Hepatocyte (in vitro differentiated cells): Measurements from ENCODE around the gene ACO1. TPM values are rescaled to one million over a fixed set of nuclear protein-coding genes. Genes with fewer than 3 reads are reported as not detected.
A peak's percentile ranks its signal among the peaks of the same experiment; 100 is the strongest.

Experiments
- DNase-seq: peaks from one replicate; pipeline ENCODE4 v3.0.0-alpha.2; 2016; ENCODE audit warnings: low spot score
- H2AFZ ChIP-seq: fragments of 200-600 bp; sonication (generic); 2 replicates; pipeline ENCODE4 v1.6.0; 2016; ENCODE audit warnings: antibody characterized with exemption, mild to moderate bottlenecking
- H3K27ac ChIP-seq: fragments of 200-600 bp; sonication (generic); 2 replicates; pipeline ENCODE4 v1.5.1; 2016; ENCODE audit warnings: mild to moderate bottlenecking
- H3K27me3 ChIP-seq: fragments of 200-600 bp; sonication (generic); 2 replicates; pipeline ENCODE4 v1.6.1; 2016
- H3K36me3 ChIP-seq: fragments of 200-600 bp; sonication (generic); replicated peaks from 2 replicates; pipeline ENCODE4 v1.5.1; 2016; ENCODE audit warnings: low read depth; ENCODE audit not compliant: insufficient read depth
- H3K4me1 ChIP-seq: fragments of 200-600 bp; sonication (generic); 2 replicates; pipeline ENCODE4 v1.5.1; 2016; ENCODE audit warnings: mild to moderate bottlenecking, moderate library complexity; ENCODE audit not compliant: insufficient read depth
- H3K4me2 ChIP-seq: fragments of 200-600 bp; sonication (generic); 2 replicates; pipeline ENCODE4 v1.6.0; 2016
- H3K4me3 ChIP-seq: fragments of 200-600 bp; sonication (generic); 2 replicates; pipeline ENCODE4 v1.5.1; 2016; ENCODE audit warnings: mild to moderate bottlenecking
- H3K79me2 ChIP-seq: fragments of 200-600 bp; sonication (generic); 2 replicates; pipeline ENCODE4 v1.6.0; 2017; ENCODE audit warnings: mild to moderate bottlenecking
- H3K9me2 ChIP-seq: fragments of 200-600 bp; sonication (generic); replicated peaks from 2 replicates; pipeline ENCODE4 v1.6.0; 2017; ENCODE audit warnings: mild to moderate bottlenecking; ENCODE audit not compliant: insufficient read depth
- H3K9me3 ChIP-seq: fragments of 200-600 bp; sonication (generic); 2 replicates; pipeline ENCODE4 v1.5.1; 2016; ENCODE audit warnings: low read depth, mild to moderate bottlenecking
- H4K20me1 ChIP-seq: fragments of 200-600 bp; sonication (generic); 2 replicates; pipeline ENCODE4 v1.6.0; 2016; ENCODE audit warnings: mild to moderate bottlenecking; ENCODE audit not compliant: insufficient read depth, poor library complexity, severe bottlenecking
- CTCF ChIP-seq: fragments of 200-600 bp; sonication (generic); IDR thresholded peaks from 2 replicates; pipeline ENCODE4 v1.5.1; 2016; ENCODE audit warnings: antibody characterized with exemption, mild to moderate bottlenecking; ENCODE audit not compliant: poor library complexity
- EZH2 ChIP-seq: fragments of 200-600 bp; sonication (generic); IDR thresholded peaks from 2 replicates; pipeline ENCODE4 v1.6.1; 2016; ENCODE audit warnings: antibody characterized with exemption, mild to moderate bottlenecking, borderline replicate concordance
- EZH2phosphoT487 ChIP-seq: fragments of 200-600 bp; sonication (generic); IDR thresholded peaks from one replicate; pipeline ENCODE4 v1.6.1; 2018; ENCODE audit warnings: antibody characterized with exemption, mild to moderate bottlenecking, low read depth, moderate library complexity; ENCODE audit not compliant: unreplicated experiment, severe bottlenecking
- WGBS: methylation state at CpG from one replicate; pipeline ENCODE4 v1.1.6; 2016; ENCODE audit warnings: low lambda C conversion rate; ENCODE audit errors: missing lambda C conversion rate; 5-methylcytosine and 5-hydroxymethylcytosine counted together
- polyA plus RNA-seq: library from polyadenylated mRNA; unstranded; fragments of >200 nt; fragmentation: Nextera tagmentation; extraction: Ambion mirVana; gene quantifications from 2 replicates; pipeline ENCODE4 v1.2.1, GENCODE V29; 2016
- total RNA-seq: library from RNA; depleted of rRNA; stranded (reverse); fragments of >200 nt; gene quantifications from 2 replicates; pipeline ENCODE4 v1.2.3, GENCODE V29; 2014

ACO1 gene
- 62.7 and 65.7 TPM in 2 replicates for total RNA-seq
- 35.1 and 46.1 TPM in 2 replicates for polyA plus RNA-seq

GRCh38 chr9:32384364-32385151 is at the start of gene ACO1:
Gene ACO1 (plus strand): TSS chr9:32384643. CDS start chr9:32405507, 20,864 bp downstream.
- TF ChIP-seq CTCF = no peak
- TF ChIP-seq EZH2phosphoT487 = no peak
- no peak for TF ChIP-seq EZH2
- under 1% methylated on average over 59 of the region's 73 CpGs for WGBS

GRCh38 chr9:32334916-32335895 is 49.2 kb upstream of the ACO1 start:
- Histone ChIP-seq H3K9me3 (no peaks in the 10 kb centered on the region), H3K4me1 (no peaks in the 10 kb centered on the region), H3K79me2 (no peaks in the 10 kb centered on the region), H3K36me3 (no peaks in the 10 kb centered on the region), H3K27me3 (no peaks in the 10 kb centered on the region), H3K4me3 (no peak overlapping the region), H4K20me1 (no peaks in the 10 kb centered on the region), H3K27ac (no peak overlapping the region), H2AFZ (no peak overlapping the region), H3K9me2 (no peaks in the 10 kb centered on the region), H3K4me2 (no peak overlapping the region)
- 84% methylated on average over 6 of the region's 6 CpGs for WGBS
- DNase-seq = no peak
- TF ChIP-seq EZH2 = no peak
- TF ChIP-seq CTCF = no peak
- no peak for TF ChIP-seq EZH2phosphoT487

More at GRCh38 chr9:32384364-32385151, at the start of gene ACO1:
- peaks cover 10% of the 10 kb centered on the region for H3K4me1 ChIP-seq
- peaks cover 44% of the 10 kb centered on the region for H3K79me2 ChIP-seq
- H3K36me3 ChIP-seq = no peaks in the 10 kb centered on the region
- peaks cover 10% of the 10 kb centered on the region for H3K27me3 ChIP-seq
- peak within 1 kb of the TSS; percentile 65 for H3K4me3 ChIP-seq
- H3K27ac ChIP-seq = peak within 1 kb of the TSS; percentile 90
- no peaks in the 10 kb centered on the region for H3K9me2 ChIP-seq
- no peaks in the 10 kb centered on the region for H3K9me3 ChIP-seq
- H2AFZ ChIP-seq = peak within 1 kb of the TSS; percentile 87
- peak within 1 kb of the TSS; percentile 85 for H3K4me2 ChIP-seq
- DNase-seq = peak; percentile 96
- H4K20me1 ChIP-seq = no peaks in the 10 kb centered on the region

GRCh38 chr9:32339424-32339823 is 45.0 kb upstream of the ACO1 start:
- no peaks in the 10 kb centered on the region for H3K27me3 ChIP-seq
- H3K4me2 ChIP-seq = no peak overlapping the region
- H3K9me3 ChIP-seq = no peaks in the 10 kb centered on the region
- H3K4me3 ChIP-seq = no peak overlapping the region
- no peaks in the 10 kb centered on the region for H3K4me1 ChIP-seq
- WGBS = 78% methylated on average over 2 of the region's 2 CpGs
- H3K9me2 ChIP-seq = no peaks in the 10 kb centered on the region
- no peaks in the 10 kb centered on the region for H3K36me3 ChIP-seq
- H3K79me2 ChIP-seq = no peaks in the 10 kb centered on the region
- H3K27ac ChIP-seq = no peak overlapping the region
- H2AFZ ChIP-seq = no peak overlapping the region
- TF ChIP-seq EZH2phosphoT487 (no peak), CTCF (no peak)
- no peak for DNase-seq
- H4K20me1 ChIP-seq = no peaks in the 10 kb centered on the region
